ENCODE measurements around the gene RABIF.

The RABIF gene

GRCh38 chr1:202871367-202871766 is 17.6 kb downstream of the RABIF start:
- POLR2A ChIA-PET = interaction anchor here (0.8 to 1.2 kb wide), 2 partner anchors 10 to 17 kb away, joined by 3 to 4 read pairs; partner anchors contain the start of gene RABIF
- DNase-seq (ENCODE audit: extremely low spot score) = no peak
- CTCF ChIA-PET = no interaction called here
- no peak for TF ChIP-seq LEF1 (IDR thresholded peaks at IDR 0.05; ENCODE audit: borderline replicate concordance)
- no peak for TF ChIP-seq ELF4 (IDR thresholded peaks at IDR 0.05)
- no peak for TF ChIP-seq SP1 (IDR thresholded peaks at IDR 0.05)
- no peak for TF ChIP-seq PKNOX1 (IDR thresholded peaks at IDR 0.05)
- TF ChIP-seq FOXK2 (IDR thresholded peaks at IDR 0.05) = no peak
- no peak for TF ChIP-seq SUZ12 (IDR thresholded peaks at IDR 0.05)

- DNase-seq (ENCODE audit: extremely low spot score) = no peak
- CTCF ChIA-PET = no interaction called here
- POLR2A ChIA-PET = no interaction called here
- TF ChIP-seq ZNF384 (IDR thresholded peaks at IDR 0.05) (no peak), SP1 (IDR thresholded peaks at IDR 0.05) (no peak), L3MBTL2 (conservative IDR thresholded peaks at IDR 0.05) (no peak), ARNT (IDR thresholded peaks at IDR 0.05) (no peak), TARDBP (IDR thresholded peaks at IDR 0.05) (no peak), LEF1 (IDR thresholded peaks at IDR 0.05; ENCODE audit: borderline replicate concordance) (no peak), FOXA1 (IDR thresholded peaks at IDR 0.05) (no peak), CTBP1 (IDR thresholded peaks at IDR 0.05; ENCODE audit: borderline replicate concordance) (no peak), HDGF (IDR thresholded peaks at IDR 0.05; ENCODE audit: borderline replicate concordance) (no peak), FOXM1 (IDR thresholded peaks at IDR 0.05; ENCODE audit: borderline replicate concordance) (no peak), BHLHE40 (IDR thresholded peaks at IDR 0.05; ENCODE audit: borderline replicate concordance) (no peak)
Measured at GRCh38 chr1:202862679-202863560, 26.0 kb downstream of the RABIF start.

- POLR2A ChIA-PET = interaction anchor here (0.8 to 3.0 kb wide), 7 partner anchors 9 to 145 kb away, joined by 3 to 9 read pairs (median 6); partner anchors contain the start of genes PCAT6, RABIF and TMEM183A
- CTCF ChIA-PET = interaction anchor here (0.6 kb wide), 1 partner anchor 9 kb away, joined by 3 read pairs; no protein-coding TSS in a partner anchor
- TF ChIP-seq HDGF (IDR thresholded peaks at IDR 0.05; ENCODE audit: borderline replicate concordance) = no peak
- no peak for TF ChIP-seq FOXM1 (IDR thresholded peaks at IDR 0.05; ENCODE audit: borderline replicate concordance)
- TF ChIP-seq ZNF384 (IDR thresholded peaks at IDR 0.05) = no peak
- TF ChIP-seq SP1 (IDR thresholded peaks at IDR 0.05) = no peak
- TF ChIP-seq BHLHE40 (IDR thresholded peaks at IDR 0.05; ENCODE audit: borderline replicate concordance) = no peak
- no peak for TF ChIP-seq LEF1 (IDR thresholded peaks at IDR 0.05; ENCODE audit: borderline replicate concordance)
- no peak for TF ChIP-seq ELF4 (IDR thresholded peaks at IDR 0.05)
- TF ChIP-seq NFRKB (IDR thresholded peaks at IDR 0.05) = no peak
- no peak for TF ChIP-seq CTBP1 (IDR thresholded peaks at IDR 0.05; ENCODE audit: borderline replicate concordance)
- no peak for TF ChIP-seq FOXK2 (IDR thresholded peaks at IDR 0.05)
- TF ChIP-seq ARNT (IDR thresholded peaks at IDR 0.05) = no peak
- TF ChIP-seq FOXA1 (IDR thresholded peaks at IDR 0.05) = no peak
- TF ChIP-seq PKNOX1 (IDR thresholded peaks at IDR 0.05) = no peak
- no peak for TF ChIP-seq TARDBP (IDR thresholded peaks at IDR 0.05)
- TF ChIP-seq L3MBTL2 (conservative IDR thresholded peaks at IDR 0.05) = no peak; the same call in 1 of the 2 replicates
- TF ChIP-seq SUZ12 (IDR thresholded peaks at IDR 0.05) = no peak
- peak; percentile 97 for DNase-seq (ENCODE audit: extremely low spot score)
Measured at GRCh38 chr1:202861420-202862132, 27.4 kb downstream of the RABIF start.

GRCh38 chr1:202860744-202861419 is 28.1 kb downstream of the RABIF start:
- ChIA-PET POLR2A (interaction anchor here (0.8 to 3.0 kb wide), 8 partner anchors 10 to 146 kb away, joined by 3 to 9 read pairs (median 6); partner anchors contain the start of genes PCAT6, RABIF and TMEM183A), CTCF (no interaction called here)
- TF ChIP-seq ELF4 (IDR thresholded peaks at IDR 0.05) (no peak), HDGF (IDR thresholded peaks at IDR 0.05; ENCODE audit: borderline replicate concordance) (no peak), ZNF384 (IDR thresholded peaks at IDR 0.05) (no peak), BHLHE40 (IDR thresholded peaks at IDR 0.05; ENCODE audit: borderline replicate concordance) (no peak), TARDBP (IDR thresholded peaks at IDR 0.05) (no peak), FOXA1 (IDR thresholded peaks at IDR 0.05) (no peak), CTBP1 (IDR thresholded peaks at IDR 0.05; ENCODE audit: borderline replicate concordance) (no peak), LEF1 (IDR thresholded peaks at IDR 0.05; ENCODE audit: borderline replicate concordance) (no peak), ARNT (IDR thresholded peaks at IDR 0.05) (no peak), SUZ12 (IDR thresholded peaks at IDR 0.05) (no peak), L3MBTL2 (conservative IDR thresholded peaks at IDR 0.05) (no peak; the same call in 1 of the 2 replicates), FOXM1 (IDR thresholded peaks at IDR 0.05; ENCODE audit: borderline replicate concordance) (no peak), FOXK2 (IDR thresholded peaks at IDR 0.05) (no peak), PKNOX1 (IDR thresholded peaks at IDR 0.05) (no peak), SP1 (IDR thresholded peaks at IDR 0.05) (no peak), NFRKB (IDR thresholded peaks at IDR 0.05) (no peak)
- DNase-seq (ENCODE audit: extremely low spot score) = peak; percentile 70
